ENCODE measurements around the gene C2orf76. TPM values are rescaled to one million over a fixed set of nuclear protein-coding genes. Genes with fewer than 3 reads are reported as not detected.
A peak's percentile ranks its signal among the peaks of the same experiment; 100 is the strongest.

The C2orf76 gene
- total RNA-seq, 2 donors from 2014 or later = 15.8 to 16.2 TPM

DNA sequence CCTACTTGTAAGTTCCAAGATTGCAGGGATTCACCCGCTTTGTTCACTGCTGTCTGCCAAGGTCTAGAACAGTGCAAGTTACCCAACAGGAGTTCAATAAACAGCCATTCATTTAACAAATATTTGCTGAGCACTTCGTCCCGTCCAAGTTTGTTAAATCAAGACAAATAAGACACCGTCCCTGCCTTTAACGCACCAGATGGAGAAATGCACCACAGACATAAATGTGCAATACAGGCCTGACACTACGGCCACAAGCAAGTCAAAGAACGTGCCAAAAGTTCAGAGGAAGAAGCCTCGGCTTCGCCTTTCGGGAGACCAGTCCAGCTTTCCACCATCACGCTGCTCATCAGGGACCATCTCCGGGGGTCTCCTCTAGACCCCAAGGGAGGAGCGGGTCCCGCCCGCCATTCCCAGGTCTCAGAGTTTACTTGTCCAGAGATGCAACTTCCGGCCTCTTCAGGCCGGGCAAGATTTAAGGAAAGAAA is 429 bp downstream of the C2orf76 start:
- Histone ChIP-seq H3K4me1 (replicated peaks) (peaks cover 9% of the 10 kb centered on the region), H3K4me3 (peak overlapping the region; percentile 55 to 72), H3K27me3 (replicated peaks; ENCODE audit: insufficient read depth) (no peaks in the 10 kb centered on the region), H3K9me3 (no peaks in the 10 kb centered on the region), H3K36me3 (peaks cover 0 to 8% of the 10 kb centered on the region in 2 donors), H3K27ac (peak overlapping the region; percentile 92 to 94)
- peak; percentile 86 for DNase-seq (ENCODE audit: low spot score)
- intact Hi-C loops (cut with DNase I) = no loop called here
- TF ChIP-seq POLR2AphosphoS5 (IDR thresholded peaks at IDR 0.05) = peak; percentile 80
- TF ChIP-seq CTCF (IDR thresholded peaks at IDR 0.05) = peak in 1 of 4 experiments; percentile 11
- TF ChIP-seq POLR2A (IDR thresholded peaks at IDR 0.05) = no peak
- under 1% methylated on average over 17 of the region's 17 CpGs for WGBS

GRCh38 chr2:119365436-119365835 is 1.2 kb downstream of the C2orf76 start:
- no peaks in the 10 kb centered on the region for H3K9me3 ChIP-seq
- intact Hi-C loops (cut with DNase I) = no loop called here
- no peaks in the 10 kb centered on the region for H3K27me3 ChIP-seq (replicated peaks; ENCODE audit: insufficient read depth)
- H3K27ac ChIP-seq = peak overlapping the region; percentile 92 to 94
- 34% methylated on average over 6 of the region's 6 CpGs for WGBS
- DNase-seq (ENCODE audit: low spot score) = no peak
- H3K4me1 ChIP-seq (replicated peaks) = peaks cover 6% of the 10 kb centered on the region
- no peak for TF ChIP-seq POLR2AphosphoS5 (IDR thresholded peaks at IDR 0.05)
- TF ChIP-seq CTCF (IDR thresholded peaks at IDR 0.05) = no peak
- TF ChIP-seq POLR2A (IDR thresholded peaks at IDR 0.05) = no peak
- peak overlapping the region; percentile 55 to 72 for H3K4me3 ChIP-seq
- no peaks in the 10 kb centered on the region for H3K36me3 ChIP-seq

DNA sequence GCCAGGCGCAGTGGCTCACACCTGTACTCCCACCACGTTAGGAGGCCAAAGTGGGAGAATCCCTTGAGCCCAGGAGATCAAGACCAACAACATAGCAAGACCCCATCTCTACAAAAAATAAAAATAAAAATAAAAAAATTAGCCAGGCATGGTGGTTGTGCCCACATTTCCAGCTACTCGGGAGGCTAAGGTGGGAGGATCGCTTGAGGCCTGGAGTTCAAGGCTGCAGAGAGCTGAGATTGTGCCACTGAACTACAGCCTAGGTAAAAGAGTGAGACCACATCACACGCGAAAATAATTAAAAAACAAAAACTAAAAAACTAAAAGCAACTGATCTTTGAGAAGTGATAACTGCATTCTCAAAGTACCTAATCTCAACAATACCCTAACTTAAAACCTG is 1.8 kb downstream of the C2orf76 start:
- Histone ChIP-seq H3K4me1 (replicated peaks) (peaks cover 4% of the 10 kb centered on the region), H3K27ac (peak overlapping the region; percentile 40 to 94), H3K4me3 (no peak overlapping the region), H3K27me3 (replicated peaks; ENCODE audit: insufficient read depth) (no peaks in the 10 kb centered on the region), H3K9me3 (no peaks in the 10 kb centered on the region), H3K36me3 (no peaks in the 10 kb centered on the region)
- 85% methylated on average over 6 of the region's 6 CpGs for WGBS
- intact Hi-C loops (cut with DNase I) = no loop called here
- no peak for TF ChIP-seq POLR2AphosphoS5 (IDR thresholded peaks at IDR 0.05)
- TF ChIP-seq POLR2A (IDR thresholded peaks at IDR 0.05) = no peak
- no peak for TF ChIP-seq CTCF (IDR thresholded peaks at IDR 0.05)
- DNase-seq (ENCODE audit: low spot score) = no peak

- intact Hi-C loops (cut with DNase I) = no loop called here
- TF ChIP-seq POLR2A (IDR thresholded peaks at IDR 0.05) (no peak), CTCF (IDR thresholded peaks at IDR 0.05) (no peak), POLR2AphosphoS5 (IDR thresholded peaks at IDR 0.05) (no peak)
- WGBS = 91% methylated on average over 2 of the region's 2 CpGs
Measured at GRCh38 chr2:119360423-119360966, 6.1 kb downstream of the C2orf76 start.

GRCh38 chr2:119359774-119360173 is 6.9 kb downstream of the C2orf76 start:
- TF ChIP-seq POLR2AphosphoS5 (IDR thresholded peaks at IDR 0.05) (no peak), POLR2A (IDR thresholded peaks at IDR 0.05) (no peak), CTCF (IDR thresholded peaks at IDR 0.05) (no peak)
- Histone ChIP-seq H3K4me3 (no peak overlapping the region), H3K36me3 (no peaks in the 10 kb centered on the region), H3K4me1 (replicated peaks) (no peaks in the 10 kb centered on the region), H3K27ac (no peak overlapping the region), H3K9me3 (no peaks in the 10 kb centered on the region), H3K27me3 (replicated peaks; ENCODE audit: insufficient read depth) (no peaks in the 10 kb centered on the region)
- no peak for DNase-seq (ENCODE audit: low spot score)
- intact Hi-C loops (cut with DNase I) = no loop called here
- 90% methylated on average over 6 of the region's 6 CpGs for WGBS

More at GRCh38 chr2:119360423-119360966, 6.1 kb downstream of the C2orf76 start:
- Histone ChIP-seq H3K27ac (no peak overlapping the region), H3K4me3 (no peak overlapping the region), H3K36me3 (no peaks in the 10 kb centered on the region), H3K27me3 (replicated peaks; ENCODE audit: insufficient read depth) (no peaks in the 10 kb centered on the region), H3K9me3 (no peaks in the 10 kb centered on the region), H3K4me1 (replicated peaks) (no peaks in the 10 kb centered on the region)
- DNase-seq (ENCODE audit: low spot score) = no peak

Data from prostate gland (tissue), 2 donors.